H1 (cell line): Measurements from ENCODE around the gene GPER1. TPM values are rescaled to one million over a fixed set of nuclear protein-coding genes. Genes with fewer than 3 reads are reported as not detected.

Experiments used
- NRF1 ChIP-seq: IDR thresholded peaks from 2 replicates; pipeline ENCODE4 v1.6.1; 2011; ENCODE audit warnings: mild to moderate bottlenecking, low read depth, low read length, improper control_type of control experiment
- POLR2A ChIP-seq, 2 experiments: IDR thresholded peaks; 1 replicate in 1 of 2; 2 replicates in 1 of 2; pipeline ENCODE4 v1.6.1; 2011; ENCODE audit warnings: low read depth in 2 of 2, low read length in 2 of 2, mild to moderate bottlenecking in 2 of 2; ENCODE audit errors: control extremely low read depth in 1 of 2
- POLR2AphosphoS5 ChIP-seq: IDR thresholded peaks from 2 replicates; pipeline ENCODE4 v1.6.1; 2011; ENCODE audit warnings: low read depth, low read length
- polyA plus RNA-seq, 7 experiments: library from polyadenylated mRNA; depleted of rRNA in 3 of 7; stranded (reverse) in 5 of 7; unstranded in 2 of 7; fragments of >200 nt in 5 of 7; fragments of 200-250 nt in 2 of 7; gene quantifications; 1 replicate in 5 of 7; 2 replicates in 1 of 7; 4 replicates in 1 of 7; pipeline versions ENCODE4 v1.2.1 to v1.2.3, GENCODE V29; 2011 to 2013; ENCODE audit warnings: missing spikeins in 2 of 7, mixed read lengths in 2 of 7
- total RNA-seq: library from RNA; stranded (reverse); fragmentation: NEBNext Ultra II Directional; extraction: Animal tissue kit (Norgen Biotek cat#: 25700); gene quantifications from 2 replicates; pipeline ENCODE4 v1.2.1, GENCODE V29; 2021

GPER1 gene
- total and polyA plus RNA-seq, 2 of the 8 experiments (the other 6 are each of a cell fraction or from before 2014, with no cell fraction given) = 0.24 to 0.47 TPM

DNA sequence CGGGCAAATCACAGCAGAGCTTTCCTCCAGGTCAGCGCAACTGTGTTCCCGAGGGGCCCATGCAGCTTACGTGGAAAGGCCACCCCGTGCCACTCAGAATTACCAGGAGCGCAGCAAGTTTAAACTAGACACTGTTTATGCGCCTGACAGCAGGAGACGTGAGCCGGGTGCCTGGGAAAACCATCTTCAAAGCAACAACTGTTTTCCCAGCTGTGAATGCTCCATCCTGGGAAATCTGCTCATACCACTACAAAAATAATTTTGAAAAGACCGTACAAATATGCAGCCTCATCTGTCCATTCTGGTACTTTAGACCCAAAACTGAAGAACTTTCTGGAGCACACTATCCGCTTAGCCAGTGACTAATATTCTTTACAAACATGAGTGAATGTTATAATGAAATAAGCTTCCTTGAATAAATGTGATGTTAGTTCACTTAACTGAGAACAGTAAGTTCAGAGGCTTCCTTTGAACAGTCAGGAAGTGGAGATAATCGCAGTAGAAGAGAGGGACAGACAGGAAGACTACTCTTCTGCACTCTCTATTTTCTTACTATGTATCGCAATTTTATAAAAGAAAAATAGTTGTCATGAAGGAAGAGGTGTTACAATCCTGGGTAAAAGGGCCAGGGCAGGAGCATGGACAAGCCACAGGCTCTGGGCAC is 16.7 kb downstream of the GPER1 start (continued):
- no peak for TF ChIP-seq POLR2AphosphoS5
- no peak for TF ChIP-seq NRF1
- TF ChIP-seq POLR2A (IDR thresholded peaks at IDR 0.05; ENCODE audit: control extremely low read depth in 1 of 2, low read depth in 2 of 2, low read length in 2 of 2) = no peak
